Measurements from ENCODE around the gene RAB3GAP2.
"Not testable (repeated sequence)": the region's sequence is repeated elsewhere in the genome, so short reads cannot be mapped to it uniquely, and the experiment has no call there.

Gene RAB3GAP2

DNA sequence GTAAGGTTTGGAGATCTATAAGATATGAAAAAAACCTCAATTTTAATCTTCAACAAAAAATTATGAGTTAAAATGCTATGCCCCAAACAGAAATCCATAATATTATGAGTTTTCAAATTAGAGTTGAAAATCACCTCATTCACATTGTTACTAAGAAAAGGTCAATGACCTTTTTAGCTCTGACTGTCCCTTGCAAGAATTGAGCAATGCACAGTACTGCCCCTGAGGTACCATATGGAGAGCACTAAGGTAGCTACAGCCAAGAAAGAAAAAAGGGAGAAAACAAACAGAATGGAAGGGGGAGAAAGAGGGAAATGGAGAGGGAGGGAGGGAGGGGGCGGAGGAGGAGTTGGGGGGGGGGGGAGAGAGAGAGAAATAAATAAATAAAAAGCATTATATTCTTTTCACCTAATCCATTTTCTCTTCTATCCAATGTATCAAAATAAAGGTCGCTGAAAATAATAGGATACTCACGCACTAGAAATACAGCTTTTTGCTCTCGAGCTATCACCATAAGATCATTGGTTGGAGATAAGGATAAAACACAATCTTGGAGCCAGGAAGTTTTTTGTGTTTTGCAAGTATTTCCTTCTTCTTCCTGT, 58.8 kb downstream of the RAB3GAP2 start:
- TF ChIP-seq, protein P1, sequence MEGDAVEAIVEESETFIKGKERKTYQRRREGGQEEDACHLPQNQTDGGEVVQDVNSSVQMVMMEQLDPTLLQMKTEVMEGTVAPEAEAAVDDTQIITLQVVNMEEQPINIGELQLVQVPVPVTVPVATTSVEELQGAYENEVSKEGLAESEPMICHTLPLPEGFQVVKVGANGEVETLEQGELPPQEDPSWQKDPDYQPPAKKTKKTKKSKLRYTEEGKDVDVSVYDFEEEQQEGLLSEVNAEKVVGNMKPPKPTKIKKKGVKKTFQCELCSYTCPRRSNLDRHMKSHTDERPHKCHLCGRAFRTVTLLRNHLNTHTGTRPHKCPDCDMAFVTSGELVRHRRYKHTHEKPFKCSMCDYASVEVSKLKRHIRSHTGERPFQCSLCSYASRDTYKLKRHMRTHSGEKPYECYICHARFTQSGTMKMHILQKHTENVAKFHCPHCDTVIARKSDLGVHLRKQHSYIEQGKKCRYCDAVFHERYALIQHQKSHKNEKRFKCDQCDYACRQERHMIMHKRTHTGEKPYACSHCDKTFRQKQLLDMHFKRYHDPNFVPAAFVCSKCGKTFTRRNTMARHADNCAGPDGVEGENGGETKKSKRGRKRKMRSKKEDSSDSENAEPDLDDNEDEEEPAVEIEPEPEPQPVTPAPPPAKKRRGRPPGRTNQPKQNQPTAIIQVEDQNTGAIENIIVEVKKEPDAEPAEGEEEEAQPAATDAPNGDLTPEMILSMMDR (IDR thresholded peaks at IDR 0.05; ENCODE audit: low read depth, low read length): no peak
- DNase-seq (ENCODE audit: low read depth, low spot score): no peak
- H3K4me3 ChIP-seq (ENCODE audit: low read depth, low read length): no peak overlapping the region
- in situ Hi-C loops (cut with HindIII; ENCODE audit: low sequenced_read_pairs): no loop called here

DNA sequence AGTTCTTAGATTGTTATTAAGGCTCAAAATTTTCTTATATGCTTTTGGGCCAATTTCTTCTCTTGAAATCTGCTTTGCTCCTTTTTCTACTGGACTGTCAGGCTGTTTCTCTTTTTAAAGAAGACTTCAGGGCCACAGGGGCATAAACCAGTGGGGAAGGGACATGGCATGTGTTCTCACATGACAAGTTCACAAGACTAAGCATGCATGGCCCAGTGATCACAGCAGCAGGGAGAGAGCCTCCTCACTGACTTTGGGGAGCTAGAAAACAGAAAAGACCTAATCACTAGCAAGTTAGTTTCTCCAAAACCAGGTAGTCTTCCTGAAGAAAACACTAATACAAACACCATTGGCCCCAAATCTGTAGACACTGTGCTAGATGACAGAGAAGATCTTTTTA, 64.8 kb downstream of the RAB3GAP2 start:
- in situ Hi-C loops (cut with HindIII; ENCODE audit: low sequenced_read_pairs): no loop called here
- no peak overlapping the region for H3K4me3 ChIP-seq (ENCODE audit: low read depth, low read length)
- TF ChIP-seq, protein P1 (IDR thresholded peaks at IDR 0.05; ENCODE audit: low read depth, low read length): no peak
- no peak for DNase-seq (ENCODE audit: low read depth, low spot score)

DNA sequence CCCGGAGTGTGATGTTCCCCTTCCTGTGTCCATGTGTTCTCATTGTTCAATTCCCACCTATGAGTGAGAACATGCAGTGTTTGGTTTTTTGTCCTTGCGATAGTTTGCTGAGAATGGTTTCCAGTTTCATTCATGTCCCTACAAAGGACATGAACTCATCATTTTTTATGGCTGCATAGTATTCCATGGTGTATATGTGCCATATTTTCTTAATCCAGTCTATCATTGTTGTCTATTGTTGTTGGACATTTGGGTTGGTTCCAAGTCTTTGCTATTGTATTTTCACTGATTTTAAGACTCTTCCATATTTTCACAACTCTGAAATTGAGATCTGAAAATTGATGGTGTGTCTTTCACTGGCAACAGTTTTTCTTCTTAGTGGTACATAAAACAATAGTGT, 67.5 kb downstream of the RAB3GAP2 start:
- in situ Hi-C loops (cut with HindIII; ENCODE audit: low sequenced_read_pairs); DNase-seq (ENCODE audit: low read depth, low spot score); H3K4me3 ChIP-seq (ENCODE audit: low read depth, low read length): not testable (repeated sequence)

DNA sequence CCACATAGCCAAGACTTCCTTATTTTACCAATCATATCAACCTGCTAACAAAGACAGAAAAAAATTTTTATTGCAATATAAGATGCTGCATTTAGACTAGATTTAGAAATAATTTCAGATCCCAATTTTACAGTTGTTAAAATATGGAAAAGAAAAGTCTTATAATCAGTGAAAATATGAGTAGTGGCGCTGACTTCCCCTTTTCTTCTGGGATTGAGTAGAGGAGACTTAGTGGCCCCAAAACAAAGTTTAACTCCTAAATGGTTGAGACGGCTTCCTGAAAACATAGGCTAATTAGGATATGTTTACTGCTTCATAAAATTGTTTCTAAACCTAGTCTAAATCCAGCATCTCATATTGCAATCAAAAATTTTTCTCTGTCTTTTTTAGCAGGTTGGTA, 68.4 kb downstream of the RAB3GAP2 start:
- H3K4me3 ChIP-seq (ENCODE audit: low read depth, low read length): no peak overlapping the region
- DNase-seq (ENCODE audit: low read depth, low spot score): no peak
- in situ Hi-C loops (cut with HindIII; ENCODE audit: low sequenced_read_pairs): no loop called here
- TF ChIP-seq, protein P1 (IDR thresholded peaks at IDR 0.05; ENCODE audit: low read depth, low read length): no peak

DNA sequence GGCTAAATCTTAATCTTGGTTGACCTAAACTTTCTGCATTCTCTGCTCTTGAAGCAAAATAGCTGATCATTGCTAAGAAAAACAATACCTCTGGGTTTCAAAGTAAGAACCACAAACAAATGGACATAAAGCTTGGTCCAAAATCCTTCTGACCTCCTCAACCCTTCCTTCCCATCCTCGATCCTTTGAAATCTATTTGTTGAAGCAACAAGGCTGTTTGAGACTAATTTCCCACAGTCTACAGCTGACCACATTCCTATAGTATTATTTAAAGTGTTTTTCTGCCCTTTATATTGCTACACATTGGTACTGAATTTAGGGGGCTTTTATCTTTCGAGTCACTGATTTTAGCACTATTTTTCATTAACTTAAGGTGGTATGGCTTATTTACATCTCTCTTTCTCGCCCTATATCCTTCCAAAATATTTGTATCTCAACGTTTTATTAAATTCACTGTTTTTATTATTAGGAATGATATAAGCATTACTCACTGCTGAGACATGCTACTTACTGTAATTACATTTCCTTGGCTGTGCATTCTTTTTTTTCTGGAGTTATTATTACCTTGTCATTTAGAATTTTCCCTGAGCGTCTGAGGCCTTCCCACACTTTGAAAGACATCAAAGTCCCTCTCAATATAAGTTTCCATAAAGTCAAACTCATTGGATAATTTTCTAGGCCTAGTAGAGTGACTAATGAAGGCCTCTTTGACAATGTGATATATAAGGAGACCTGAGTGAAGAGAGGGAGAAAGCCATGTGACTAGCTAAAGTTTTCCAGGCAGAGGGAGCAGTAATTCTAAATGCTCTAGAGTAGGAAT, 73.9 kb downstream of the RAB3GAP2 start:
- DNase-seq (ENCODE audit: low read depth, low spot score): peak; percentile 32
- in situ Hi-C loops (cut with HindIII; ENCODE audit: low sequenced_read_pairs): no loop called here
- no peak overlapping the region for H3K4me3 ChIP-seq (ENCODE audit: low read depth, low read length)
- TF ChIP-seq, protein P1 (IDR thresholded peaks at IDR 0.05; ENCODE audit: low read depth, low read length): no peak

DNA sequence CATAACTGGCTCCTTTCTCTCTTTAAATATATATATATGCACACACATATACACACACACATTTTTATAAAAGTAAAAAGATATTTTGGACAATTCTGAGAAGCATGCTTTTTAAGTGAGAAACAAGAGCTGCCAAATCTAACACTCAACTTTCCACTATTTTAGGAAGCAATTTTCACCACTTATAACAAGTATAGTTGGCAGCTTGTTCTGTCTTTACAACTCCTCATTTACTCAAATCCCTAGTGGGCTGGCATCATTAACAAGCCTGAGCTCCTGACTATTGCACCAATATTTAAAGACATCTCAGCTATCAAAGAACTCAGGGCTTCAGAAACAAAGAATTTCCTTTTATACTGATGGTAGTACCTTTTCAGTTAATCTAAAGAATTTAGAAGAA, 76.6 kb downstream of the RAB3GAP2 start:
- in situ Hi-C loops (cut with HindIII; ENCODE audit: low sequenced_read_pairs): no loop called here
- TF ChIP-seq, protein P1 (IDR thresholded peaks at IDR 0.05; ENCODE audit: low read depth, low read length): no peak
- H3K4me3 ChIP-seq (ENCODE audit: low read depth, low read length): no peak overlapping the region
- DNase-seq (ENCODE audit: low read depth, low spot score): no peak

DNA sequence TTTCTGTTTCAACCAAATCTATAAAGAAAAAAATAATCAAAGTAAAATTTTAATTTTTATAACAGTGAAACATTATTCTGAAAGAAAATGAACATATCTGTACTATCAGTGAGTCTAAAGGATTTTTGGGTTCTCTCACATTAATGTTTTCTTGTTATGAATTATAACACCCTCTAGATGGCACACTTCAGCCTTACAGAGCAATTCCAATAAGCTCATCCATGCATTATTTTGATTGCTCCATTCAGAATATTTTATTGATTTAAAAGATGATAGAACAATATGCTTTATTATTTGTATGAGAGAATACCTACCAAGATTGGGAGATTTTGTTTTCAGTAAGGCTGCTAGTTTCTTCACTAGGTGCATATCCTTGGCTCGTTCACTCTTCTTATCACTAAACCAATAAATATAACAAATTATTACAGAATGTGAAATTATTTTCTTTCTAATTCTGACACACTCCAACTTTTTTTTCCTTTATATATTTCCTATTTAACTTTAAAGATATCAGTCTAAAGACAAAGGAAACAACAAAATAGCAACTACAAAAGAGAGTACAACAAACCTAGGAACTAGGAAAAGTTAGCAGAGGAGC, 82.4 kb downstream of the RAB3GAP2 start:
- H3K4me3 ChIP-seq (ENCODE audit: low read depth, low read length): no peak overlapping the region
- peak; percentile 35 for DNase-seq (ENCODE audit: low read depth, low spot score)
- in situ Hi-C loops (cut with HindIII; ENCODE audit: low sequenced_read_pairs): no loop called here
- TF ChIP-seq, protein P1 (IDR thresholded peaks at IDR 0.05; ENCODE audit: low read depth, low read length): peak; percentile 51

Measured in astrocyte of the spinal cord (primary cell).